NK-92 (cell line): Measurements from ENCODE around the gene ADH6.
"Not testable (repeated sequence)": the region's sequence is repeated elsewhere in the genome, so short reads cannot be mapped to it uniquely, and the experiment has no call there.

Source experiments
- DNase-seq: peaks from one replicate; lab custom pipeline; 2025; ENCODE audit not compliant: unreplicated experiment; lab: John Stamatoyannopoulos, UW

The ADH6 gene

GRCh38 chr4:99200138-99200537, 18.9 kb downstream of the ADH6 start:
- no peak for DNase-seq

GRCh38 chr4:99190336-99190735, 28.7 kb downstream of the ADH6 start:
- DNase-seq, result no peak

GRCh38 chr4:99189900-99190299, 29.1 kb downstream of the ADH6 start:
- DNase-seq, result not testable (repeated sequence)

- DNase-seq, result no peak
These were observed 33.0 kb downstream of the ADH6 start for GRCh38 chr4:99186029-99186428.

GRCh38 chr4:99185581-99185980, 33.5 kb downstream of the ADH6 start:
- DNase-seq, result no peak

- no peak for DNase-seq
These were observed 38.5 kb downstream of the ADH6 start for GRCh38 chr4:99180382-99181070.

GRCh38 chr4:99179626-99180025, 39.4 kb downstream of the ADH6 start:
- DNase-seq, result no peak

GRCh38 chr4:99179178-99179577, 39.9 kb downstream of the ADH6 start:
- DNase-seq, result no peak

- DNase-seq, result no peak
These were observed 52.5 kb downstream of the ADH6 start for GRCh38 chr4:99166544-99166943.

- no peak for DNase-seq
These were observed 53.1 kb downstream of the ADH6 start for GRCh38 chr4:99165978-99166377.

- no peak for DNase-seq
These were observed 57.5 kb downstream of the ADH6 start for GRCh38 chr4:99161373-99162099.

- DNase-seq, result no peak
These were observed 59.3 kb downstream of the ADH6 start for GRCh38 chr4:99159699-99160098.

GRCh38 chr4:99157478-99157935, 61.5 kb downstream of the ADH6 start:
- DNase-seq, result no peak

GRCh38 chr4:99156992-99157391, 62.1 kb downstream of the ADH6 start:
- DNase-seq, result no peak

GRCh38 chr4:99154658-99155342, 64.2 kb downstream of the ADH6 start:
- DNase-seq, result no peak
